ENCODE results near the gene SLIT3.
"Not testable (repeated sequence)": the region's sequence is repeated elsewhere in the genome, so short reads cannot be mapped to it uniquely, and the experiment has no call there.

Gene SLIT3

DNA sequence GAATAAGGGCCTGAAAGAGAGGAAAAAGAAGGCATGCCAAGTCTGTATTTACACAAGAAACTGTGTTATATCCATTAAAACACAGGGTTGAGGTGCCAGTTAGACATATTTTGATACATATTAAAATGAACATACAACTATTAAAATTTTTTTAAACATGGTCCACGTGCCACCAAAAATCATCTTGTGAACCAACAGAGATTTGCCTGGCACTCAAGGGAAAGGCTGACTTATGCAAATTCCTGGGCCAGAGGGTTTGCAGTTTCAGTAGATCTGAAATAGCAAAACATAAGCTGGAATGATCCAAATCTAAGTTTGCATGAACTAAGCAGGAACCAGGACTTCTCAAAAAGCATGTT is 168.7 kb downstream of the SLIT3 start:
- no peak for DNase-seq

DNA sequence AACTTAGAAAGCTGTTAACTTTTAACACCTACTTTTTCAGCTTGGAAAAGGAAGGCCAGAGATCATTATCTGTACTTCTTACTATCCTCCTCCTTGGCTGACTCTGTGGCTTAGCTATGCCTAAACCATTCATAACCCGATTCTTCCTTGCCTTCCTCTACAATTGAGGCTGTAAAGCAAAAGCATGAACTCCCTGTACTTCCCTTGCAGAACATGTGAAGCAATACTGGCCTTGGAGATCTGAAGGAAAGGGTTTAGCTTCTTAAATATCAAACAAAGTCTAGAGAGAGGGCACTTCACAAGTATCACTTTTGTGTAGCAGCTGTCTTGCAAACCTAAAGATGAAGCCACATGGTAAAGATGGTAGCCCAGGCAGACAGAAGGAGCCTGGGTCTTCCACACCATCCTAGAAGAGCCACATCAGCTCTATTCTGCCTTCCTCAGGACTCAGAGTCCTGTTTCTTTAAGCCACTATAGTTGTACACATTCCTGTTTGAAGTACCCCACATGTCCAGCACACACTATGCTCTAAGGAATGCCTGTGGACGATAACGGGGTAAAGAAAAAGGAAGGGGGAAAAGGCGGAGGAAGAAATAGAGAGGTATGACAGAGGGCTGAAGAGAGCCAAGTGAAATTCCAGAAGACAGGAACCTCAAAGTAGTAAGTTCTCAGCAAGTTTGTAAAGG is 169.2 kb downstream of the SLIT3 start:
- no peak for DNase-seq

GRCh38 chr5:169128679-169129078 is 172.3 kb downstream of the SLIT3 start:
- DNase-seq: no peak

DNA sequence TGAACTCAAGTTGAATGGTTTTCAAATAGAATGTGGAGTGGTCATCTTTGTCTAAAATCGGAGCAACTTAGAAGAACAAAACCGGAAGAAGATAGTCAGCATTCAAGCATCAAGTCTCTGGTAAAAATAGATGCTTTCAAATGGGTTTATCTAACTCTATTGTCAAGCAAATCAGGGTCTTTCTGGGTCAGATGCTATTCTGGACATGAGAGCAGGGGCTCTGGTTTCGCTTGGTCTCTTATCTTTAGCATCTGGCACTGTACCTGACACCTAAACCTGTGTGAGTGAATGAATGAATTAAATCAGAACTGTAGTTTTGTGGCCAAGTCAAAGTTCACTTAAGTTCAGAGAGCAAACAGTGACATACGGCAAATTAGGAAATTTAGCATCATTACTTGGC is 173.5 kb downstream of the SLIT3 start:
- no peak for DNase-seq

DNA sequence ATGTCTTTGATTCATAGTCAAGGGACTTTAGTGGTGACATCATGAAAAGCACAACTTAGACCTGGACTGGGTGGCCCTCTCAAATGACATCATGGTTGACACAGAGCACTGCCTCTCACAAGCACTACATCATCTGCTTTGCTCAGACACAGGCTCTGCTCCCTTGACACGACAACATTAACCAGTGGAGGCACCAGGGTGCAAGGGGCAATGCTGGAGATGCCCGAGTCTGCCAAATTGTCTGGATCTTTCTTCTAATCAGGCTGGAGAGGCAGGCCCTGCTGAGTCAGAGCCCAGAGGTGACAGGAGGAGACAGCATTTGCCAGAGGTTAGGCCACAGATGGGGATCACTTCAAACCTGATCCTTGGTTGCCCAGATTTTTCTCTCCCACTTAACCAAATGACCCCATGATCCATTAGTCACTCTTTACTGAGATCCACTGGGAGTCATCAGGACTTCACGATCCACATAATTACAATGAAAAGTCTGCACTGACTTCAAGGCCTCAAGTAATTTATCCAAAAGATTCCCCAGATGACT is 174.4 kb downstream of the SLIT3 start:
- no peak for DNase-seq

DNA sequence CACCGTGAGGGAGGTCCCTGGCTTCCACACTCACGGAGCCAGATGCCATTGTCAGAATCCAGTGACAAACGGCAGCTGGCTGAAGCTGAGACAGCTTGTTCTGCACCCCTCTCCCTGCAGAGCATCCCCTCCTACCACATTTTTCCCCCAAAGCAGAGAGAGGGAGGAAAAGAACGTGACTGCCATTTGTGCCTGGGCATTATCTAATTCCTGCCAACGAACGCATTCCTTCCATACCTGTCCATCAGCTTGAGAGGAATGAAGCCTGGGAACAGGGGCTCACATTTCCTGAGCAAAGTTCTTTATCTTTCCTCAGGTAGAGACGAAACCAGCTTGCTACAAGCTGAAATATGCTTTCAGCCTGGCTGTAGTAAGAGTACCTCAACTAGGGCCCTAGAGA is 175.4 kb downstream of the SLIT3 start:
- DNase-seq: no peak

- DNase-seq: no peak
Measured at GRCh38 chr5:169122951-169123350, 178.0 kb downstream of the SLIT3 start.

DNA sequence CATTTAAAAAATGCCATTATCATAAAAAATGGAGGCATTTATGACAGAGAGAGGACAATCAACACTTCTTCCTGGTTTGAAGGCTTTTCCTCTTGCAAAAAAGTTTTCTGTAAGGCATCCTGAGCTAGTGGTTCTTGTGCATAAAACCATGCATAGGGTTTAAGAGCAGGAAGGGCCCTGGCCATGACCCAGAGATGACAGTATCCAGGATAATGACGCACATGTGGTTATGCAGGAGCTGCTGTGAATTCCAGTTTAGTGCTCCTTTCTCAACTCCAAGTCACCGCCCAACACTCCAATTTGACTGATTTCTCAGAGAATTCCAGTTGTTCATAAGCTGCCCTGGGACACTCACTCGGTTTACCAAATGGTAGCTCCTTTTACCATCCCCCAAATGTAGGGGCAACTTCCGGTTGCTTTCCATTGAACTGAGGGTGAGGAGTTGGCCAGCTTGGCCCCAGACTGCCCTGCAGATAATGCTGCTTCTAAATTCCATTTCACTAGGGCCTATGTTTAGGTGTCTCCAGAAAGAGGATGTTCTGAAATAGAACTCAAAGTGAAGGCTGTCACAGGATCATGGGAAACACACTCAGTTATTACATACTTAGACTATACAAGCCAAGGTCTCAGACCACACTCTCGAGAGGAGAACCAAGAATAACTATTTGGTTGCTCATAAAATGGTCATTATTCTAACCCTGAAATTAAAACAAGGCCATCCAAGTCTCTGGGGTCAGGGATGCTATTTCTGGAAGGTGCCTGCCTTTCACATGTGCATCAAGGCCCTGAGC is 179.1 kb downstream of the SLIT3 start:
- DNase-seq: no peak

DNA sequence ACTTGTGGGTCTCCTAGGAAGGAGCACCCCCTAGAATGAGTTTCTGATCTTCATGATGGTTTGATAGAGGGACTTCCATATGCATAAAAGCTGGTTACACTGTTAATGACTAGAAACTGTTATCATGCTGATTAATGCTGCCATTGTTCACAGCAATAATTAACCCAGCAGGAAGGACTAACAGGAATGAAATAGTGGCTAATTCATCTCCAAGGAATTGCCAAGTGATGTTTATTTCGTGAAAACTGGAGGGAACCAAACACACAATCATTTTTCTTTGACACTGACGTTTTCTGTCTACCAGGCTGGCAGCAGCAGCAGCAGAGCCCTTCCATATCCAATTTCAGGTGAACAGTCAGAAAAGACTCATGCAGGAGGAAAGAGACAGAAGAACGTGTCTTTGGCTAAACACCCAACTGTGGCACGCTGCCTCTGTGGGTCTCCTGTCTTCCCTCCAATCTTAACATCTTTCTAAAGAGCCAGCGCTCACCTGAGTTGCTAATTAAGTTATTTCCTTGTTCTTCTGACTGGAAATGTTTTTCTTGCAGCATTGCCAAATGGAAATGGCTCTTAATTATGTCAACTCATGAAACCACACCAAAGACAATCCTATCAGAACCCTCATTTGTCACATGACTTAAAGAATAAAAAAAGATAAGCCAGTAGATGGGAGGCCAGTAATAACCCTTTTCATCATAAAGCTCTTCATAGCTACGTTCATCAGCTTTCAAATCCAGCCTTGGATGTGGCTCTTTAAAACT is 181.5 kb downstream of the SLIT3 start:
- DNase-seq: no peak

DNA sequence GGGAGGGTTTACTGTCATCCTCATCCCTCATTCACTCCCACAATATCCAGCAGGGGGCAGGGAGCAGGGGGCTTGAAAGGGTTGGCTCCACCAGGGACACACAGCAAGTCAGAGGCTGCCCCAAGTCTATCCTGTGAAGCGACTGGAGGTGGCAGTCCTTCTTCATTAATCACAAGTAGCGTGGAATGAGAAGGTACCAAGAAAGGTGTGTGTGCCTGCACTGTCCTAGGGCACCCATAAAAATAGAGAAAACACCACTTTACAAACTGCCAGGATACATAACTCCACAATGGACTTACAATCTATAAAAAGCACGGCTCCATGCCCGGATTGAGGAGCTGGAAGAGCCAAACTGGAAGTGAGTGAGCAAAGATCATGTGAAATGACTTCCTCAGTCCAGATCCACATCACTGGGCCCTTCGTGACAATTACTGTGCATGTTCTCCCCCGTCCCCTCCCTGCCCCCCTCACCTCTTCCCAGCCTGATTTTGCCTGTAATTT is 183.9 kb downstream of the SLIT3 start:
- DNase-seq: no peak

GRCh38 chr5:169115461-169116124 is 185.3 kb downstream of the SLIT3 start:
- DNase-seq: no peak

DNA sequence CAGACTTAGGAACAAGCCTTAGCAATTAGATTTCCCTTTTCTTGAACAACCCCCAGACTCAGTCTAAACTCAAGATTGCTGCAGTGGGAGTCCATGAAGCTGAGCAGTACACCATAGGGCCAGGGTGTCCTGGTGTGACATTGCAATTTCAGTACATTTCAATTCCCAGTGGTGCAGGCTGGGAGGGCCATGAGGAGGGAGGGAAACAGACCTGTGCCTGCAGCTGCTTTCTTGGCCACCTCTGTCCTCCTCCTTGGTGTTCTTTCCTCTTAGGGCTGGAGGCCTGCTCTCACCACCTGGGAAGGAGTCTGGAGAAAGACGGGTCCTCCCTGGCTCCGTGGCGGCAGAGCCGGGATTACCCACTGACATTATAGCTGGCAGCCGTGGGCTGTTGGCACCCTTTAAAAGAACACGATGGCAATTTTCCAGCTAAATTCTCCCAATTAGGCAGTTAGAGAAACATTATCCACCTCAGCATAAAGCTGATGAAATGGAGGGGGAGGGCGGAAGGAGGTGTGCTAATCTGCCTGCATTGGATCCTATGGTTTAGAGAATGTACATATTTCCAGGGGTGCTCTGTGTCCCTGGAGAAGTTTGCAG is 186.4 kb downstream of the SLIT3 start:
- no peak for DNase-seq

- no peak for DNase-seq
Measured at GRCh38 chr5:169112016-169112415, 188.9 kb downstream of the SLIT3 start.

- DNase-seq: no peak
Measured at GRCh38 chr5:169106911-169107706, 193.8 kb downstream of the SLIT3 start.

GRCh38 chr5:169105582-169105981 is 195.4 kb downstream of the SLIT3 start:
- not testable (repeated sequence) for DNase-seq

- no peak for DNase-seq
Measured at GRCh38 chr5:169104937-169105494, 195.9 kb downstream of the SLIT3 start.

DNA sequence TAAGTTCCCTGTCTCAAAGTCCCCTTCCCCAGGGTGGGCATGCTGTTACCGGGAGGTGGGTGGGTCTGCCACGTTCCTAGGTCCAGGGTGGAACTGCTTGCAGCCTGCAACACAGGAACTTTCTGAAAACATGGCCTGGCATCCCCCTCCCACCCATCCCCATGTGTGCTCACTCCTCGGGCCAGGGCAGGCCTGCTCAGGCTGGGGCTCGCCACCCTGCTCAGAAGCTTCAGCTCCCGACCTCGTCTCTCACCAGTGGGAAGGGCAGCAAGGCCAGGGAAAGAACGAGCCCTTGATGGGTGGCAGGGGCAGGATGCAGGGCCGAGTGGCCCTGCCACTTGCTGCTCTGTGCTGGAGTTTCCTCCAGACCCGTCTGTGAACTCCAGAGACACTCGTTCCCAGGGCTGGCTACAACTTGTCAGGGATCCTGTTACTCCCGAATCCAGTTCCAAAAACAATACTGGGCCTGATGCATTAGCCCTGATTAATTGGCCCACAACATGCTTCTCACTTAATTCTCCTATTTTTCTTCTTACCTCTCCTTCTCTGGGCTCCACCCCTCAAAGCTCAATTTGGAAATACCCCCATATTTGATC is 197.3 kb downstream of the SLIT3 start:
- DNase-seq: no peak

GRCh38 chr5:169101966-169102365 is 199.0 kb downstream of the SLIT3 start:
- DNase-seq: no peak

DNA sequence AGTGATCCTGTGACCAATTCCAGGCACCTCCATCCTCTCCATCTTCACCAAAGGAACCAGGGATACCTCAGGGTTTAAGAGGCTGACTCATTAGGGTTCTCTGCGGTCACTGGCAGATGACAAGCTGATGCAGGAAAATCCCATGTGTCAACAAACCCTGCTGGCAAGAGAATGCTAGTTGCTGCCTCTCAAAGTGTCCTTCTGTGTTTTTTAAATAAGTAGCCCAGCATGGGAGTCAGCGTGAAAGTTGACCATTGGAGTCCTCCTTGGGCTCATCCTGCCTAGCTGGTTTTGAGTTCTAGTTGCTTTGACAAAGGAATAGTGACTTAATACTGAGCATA is 200.2 kb downstream of the SLIT3 start:
- no peak for DNase-seq

GRCh38 chr5:169099801-169100734 is 200.9 kb downstream of the SLIT3 start:
- DNase-seq: no peak
